H1 (cell line): ENCODE results near the gene SEL1L2. TPM values are rescaled to one million over a fixed set of nuclear protein-coding genes. Genes with fewer than 3 reads are reported as not detected.

Source experiments
- CTCF ChIA-PET: fragments of 300-600 bp; sonication (Branson Sonifier 250); formaldehyde crosslinking; loops from one replicate; lab custom pipeline; 2021; ENCODE audit not compliant: partially characterized antibody; lab: Charles Lee
- POLR2A ChIA-PET: fragments of 300-600 bp; sonication (Branson Sonifier 250); formaldehyde crosslinking; loops from one replicate; lab custom pipeline; 2021; ENCODE audit warnings: inconsistent platforms; ENCODE audit not compliant: partially characterized antibody; lab: Charles Lee
- DNase-seq, 2 experiments: peaks; one replicate each; pipeline versions ENCODE4 v3.0.0 to v3.0.0-alpha.2; 2010 to 2022; ENCODE audit warnings: low spot score in 2 of 2, low read depth in 1 of 2, mixed read lengths in 1 of 2
- FAIRE-seq: peaks from 2 replicates; lab custom pipeline; 2011; peaks lifted over from hg19 to GRCh38; lab: Jason Lieb, UNC
- H2AFZ ChIP-seq: 2 replicates; pipeline ENCODE4 v1.8.1; 2012; ENCODE audit warnings: low read length, inconsistent platforms
- H2AK5ac ChIP-seq: 2 replicates; pipeline ENCODE4 v1.6.1; 2013; ENCODE audit warnings: low read depth, low read length
- H2BK120ac ChIP-seq: replicated peaks from 2 replicates; pipeline ENCODE3; 2013; ENCODE audit warnings: low read depth, low read length, inconsistent platforms
- H2BK12ac ChIP-seq: 2 replicates; pipeline ENCODE4 v1.6.1; 2013; ENCODE audit warnings: low read depth, low read length
- H2BK15ac ChIP-seq: 2 replicates; pipeline ENCODE4 v1.6.1; 2013; ENCODE audit warnings: low read length
- H2BK20ac ChIP-seq: 2 replicates; pipeline ENCODE4 v1.6.1; 2013; ENCODE audit warnings: low read length
- H2BK5ac ChIP-seq: 2 replicates; pipeline ENCODE4 v1.6.1; 2013; ENCODE audit warnings: low read depth, low read length
- H3K14ac ChIP-seq: 2 replicates; pipeline ENCODE4 v1.6.1; 2013; ENCODE audit warnings: inconsistent platforms; ENCODE audit not compliant: insufficient read length
- H3K18ac ChIP-seq: 2 replicates; pipeline ENCODE4 v1.6.1; 2013; ENCODE audit warnings: low read length; ENCODE audit errors: extremely low read depth
- H3K23ac ChIP-seq: 2 replicates; pipeline ENCODE4 v1.6.1; 2013; ENCODE audit warnings: inconsistent platforms; ENCODE audit not compliant: insufficient read length
- H3K23me2 ChIP-seq: 2 replicates; pipeline ENCODE4 v1.6.1; 2013; ENCODE audit warnings: low read depth, low read length
- H3K27ac ChIP-seq: 2 replicates; pipeline ENCODE4 v1.6.1; 2011; ENCODE audit warnings: low read depth, low read length, inconsistent platforms
- H3K27me3 ChIP-seq, 4 experiments: replicated peaks in 1 of 4; 1 replicate in 1 of 4; 2 replicates in 3 of 4; pipeline versions ENCODE4 v1.6.1 to v1.8.1; 2011 to 2013; ENCODE audit warnings: low read length in 3 of 4, mild to moderate bottlenecking in 3 of 4, inconsistent platforms in 2 of 4, mixed read lengths in 2 of 4, moderate library complexity in 1 of 4; ENCODE audit not compliant: control insufficient read depth in 3 of 4, insufficient read depth in 3 of 4; ENCODE audit errors: extremely low read depth in 1 of 4
- H3K36me3 ChIP-seq, 4 experiments: 2 replicates each; pipeline versions ENCODE4 v1.6.1 to v1.8.1; 2011 to 2013; ENCODE audit warnings: mild to moderate bottlenecking in 4 of 4, low read length in 3 of 4, moderate library complexity in 2 of 4, control low read depth in 1 of 4, inconsistent platforms in 1 of 4; ENCODE audit not compliant: insufficient read depth in 4 of 4, control insufficient read depth in 2 of 4
- H3K4ac ChIP-seq: replicated peaks from 2 replicates; pipeline ENCODE3; 2013; ENCODE audit warnings: low read length, low read depth, mixed read lengths, inconsistent platforms; ENCODE audit not compliant: insufficient read length
- H3K4me1 ChIP-seq, 4 experiments: replicated peaks in 1 of 4; 1 replicate in 1 of 4; 2 replicates in 3 of 4; pipeline versions ENCODE4 v1.6.1 to v1.8.1; 2011 to 2013; ENCODE audit warnings: low read length in 3 of 4, inconsistent platforms in 2 of 4, mixed read lengths in 1 of 4; ENCODE audit not compliant: insufficient read depth in 4 of 4, control insufficient read depth in 3 of 4
- H3K4me2 ChIP-seq, 2 experiments: 2 replicates each; pipeline versions ENCODE4 v1.6.1 to v1.8.1; 2011 to 2013; ENCODE audit warnings: low read depth in 2 of 2, low read length in 2 of 2, control low read depth in 1 of 2, inconsistent platforms in 1 of 2, mild to moderate bottlenecking in 1 of 2; ENCODE audit not compliant: insufficient read depth in 1 of 2
- H3K4me3 ChIP-seq, 4 experiments: fragments of 200-600, 300-600 bp in 1 of 4; sonication (generic), shearing (Covaris generic), sonication (Bioruptor Twin) in 1 of 4; 2 replicates each; pipeline versions ENCODE4 v1.5.1 to v1.8.1; 2011 to 2016; ENCODE audit warnings: low read length in 4 of 4, low read depth in 3 of 4, control low read depth in 2 of 4, inconsistent platforms in 2 of 4, mild to moderate bottlenecking in 2 of 4, mixed read lengths in 1 of 4, moderate library complexity in 1 of 4; ENCODE audit not compliant: insufficient read depth in 2 of 4; ENCODE audit errors: extremely low read depth in 1 of 4
- H3K56ac ChIP-seq: replicated peaks from 2 replicates; pipeline ENCODE3; 2013; ENCODE audit warnings: low read depth, mild to moderate bottlenecking, mixed read lengths, low read length, inconsistent platforms; ENCODE audit not compliant: insufficient read length
- H3K79me1 ChIP-seq: 2 replicates; pipeline ENCODE4 v1.6.1; 2013; ENCODE audit warnings: low read depth, low read length, control low read depth
- H3K79me2 ChIP-seq, 2 experiments: 2 replicates each; pipeline versions ENCODE4 v1.6.1 to v1.8.1; 2012 to 2013; ENCODE audit warnings: low read length in 2 of 2, mild to moderate bottlenecking in 2 of 2, inconsistent platforms in 1 of 2; ENCODE audit not compliant: insufficient read depth in 2 of 2, control insufficient read depth in 1 of 2
- H3K9ac ChIP-seq, 4 experiments: replicated peaks in 1 of 4; 1 replicate in 1 of 4; 2 replicates in 3 of 4; pipeline versions ENCODE4 v1.6.1 to v1.8.1; 2011 to 2013; ENCODE audit warnings: low read depth in 3 of 4, low read length in 3 of 4, control low read depth in 2 of 4, mild to moderate bottlenecking in 2 of 4, moderate library complexity in 2 of 4, inconsistent platforms in 1 of 4; ENCODE audit errors: extremely low read depth in 1 of 4
- H3K9me3 ChIP-seq, 2 experiments: 2 replicates each; pipeline versions ENCODE4 v1.6.1 to v1.8.1; 2012 to 2013; ENCODE audit warnings: mild to moderate bottlenecking in 2 of 2, moderate library complexity in 2 of 2, control low read depth in 1 of 2, inconsistent platforms in 1 of 2, low read depth in 1 of 2, low read length in 1 of 2, mixed read lengths in 1 of 2; ENCODE audit not compliant: insufficient read depth in 2 of 2
- H4K20me1 ChIP-seq, 2 experiments: replicated peaks in 1 of 2; 2 replicates each; pipeline versions ENCODE3 to v1.8.1; 2011 to 2013; ENCODE audit warnings: inconsistent platforms in 2 of 2, low read length in 2 of 2, mild to moderate bottlenecking in 1 of 2; ENCODE audit not compliant: insufficient read depth in 2 of 2, control insufficient read depth in 1 of 2
- H4K5ac ChIP-seq: 2 replicates; pipeline ENCODE4 v1.6.1; 2013; ENCODE audit warnings: low read length, low read depth, mixed read lengths, inconsistent platforms; ENCODE audit not compliant: insufficient read length
- H4K8ac ChIP-seq: 2 replicates; pipeline ENCODE4 v1.8.0; 2013; ENCODE audit warnings: mild to moderate bottlenecking, moderate library complexity, low read length, inconsistent platforms; ENCODE audit not compliant: insufficient read depth; ENCODE audit errors: extremely low read depth
- H4K91ac ChIP-seq: replicated peaks from 2 replicates; pipeline ENCODE3; 2013; ENCODE audit warnings: low read length, mixed read lengths, inconsistent platforms; ENCODE audit not compliant: insufficient read length
- BCL11A ChIP-seq, 2 experiments: IDR thresholded peaks; one replicate each; pipeline ENCODE4 v1.6.1; 2011; ENCODE audit warnings: low read depth in 2 of 2, low read length in 2 of 2, mild to moderate bottlenecking in 2 of 2
- BRCA1 ChIP-seq: IDR thresholded peaks from 2 replicates; pipeline ENCODE4 v1.6.1; 2012; ENCODE audit warnings: low read depth, low read length, improper control_type of control experiment
- CBX8 ChIP-seq: fragments of 300-800, 300-1000 bp; sonication (generic); IDR thresholded peaks from 2 replicates; pipeline ENCODE4 v1.7.1; 2016; ENCODE audit warnings: low read depth, low read length, borderline replicate concordance
- CEBPB ChIP-seq: IDR thresholded peaks from 2 replicates; pipeline ENCODE4 v1.6.1; 2012; ENCODE audit warnings: low read depth, low read length
- CREB1 ChIP-seq: IDR thresholded peaks from 2 replicates; pipeline ENCODE4 v1.6.1; 2012; ENCODE audit warnings: inconsistent platforms
- CTBP2 ChIP-seq: IDR thresholded peaks from 2 replicates; pipeline ENCODE4 v1.7.0; 2011; ENCODE audit warnings: borderline replicate concordance, mild to moderate bottlenecking, moderate library complexity, mixed read lengths, low read length; ENCODE audit not compliant: insufficient read depth, insufficient read length
- EP300 ChIP-seq, 2 experiments: IDR thresholded peaks; 1 replicate in 1 of 2; 2 replicates in 1 of 2; pipeline ENCODE4 v1.6.1; 2011 to 2012; ENCODE audit warnings: low read depth in 2 of 2, low read length in 2 of 2, mild to moderate bottlenecking in 2 of 2, borderline replicate concordance in 1 of 2, inconsistent platforms in 1 of 2, moderate library complexity in 1 of 2
- EZH2 ChIP-seq: fragments of 200-600 bp; sonication (generic); IDR thresholded peaks from 2 replicates; pipeline ENCODE4 v1.7.1; 2012; ENCODE audit warnings: low read depth, mild to moderate bottlenecking, moderate library complexity, low read length, inconsistent platforms; ENCODE audit not compliant: severe bottlenecking
- FOSL1 ChIP-seq: IDR thresholded peaks from 2 replicates; pipeline ENCODE4 v1.6.1; 2011; ENCODE audit warnings: mild to moderate bottlenecking, low read depth, low read length, moderate library complexity; ENCODE audit not compliant: insufficient read depth
- GABPA ChIP-seq: IDR thresholded peaks from 2 replicates; pipeline ENCODE4 v1.6.1; 2011; ENCODE audit warnings: mild to moderate bottlenecking, low read length, moderate library complexity, borderline replicate concordance; ENCODE audit not compliant: insufficient read depth
- HDAC6 ChIP-seq: IDR thresholded peaks from one replicate; pipeline ENCODE4 v1.7.1; 2012; ENCODE audit warnings: low read depth, mild to moderate bottlenecking, inconsistent platforms, low read length, moderate library complexity
- POU5F1 ChIP-seq: IDR thresholded peaks from 2 replicates; pipeline ENCODE4 v1.6.1; 2011; ENCODE audit warnings: low read depth, mild to moderate bottlenecking, low read length, moderate library complexity
- RBBP5 ChIP-seq: IDR thresholded peaks from 2 replicates; pipeline ENCODE4 v1.7.1; 2012; ENCODE audit warnings: low read depth, mild to moderate bottlenecking, inconsistent platforms, low read length, moderate library complexity, borderline replicate concordance
- RFX5 ChIP-seq: IDR thresholded peaks from 2 replicates; pipeline ENCODE4 v1.6.1; 2011; ENCODE audit warnings: low read depth, low read length, improper control_type of control experiment, borderline replicate concordance
- TAF1 ChIP-seq: IDR thresholded peaks from 2 replicates; pipeline ENCODE4 v1.6.1; 2011; ENCODE audit warnings: mild to moderate bottlenecking, low read depth, low read length
- WGBS, 2 experiments: shearing (Covaris generic) in 1 of 2; methylation state at CpG; one replicate each; pipeline versions ENCODE4 v1.1.6 to v1.1.7; 2013 to 2015; ENCODE audit warnings: low lambda C conversion rate in 2 of 2, mixed read lengths in 2 of 2, inconsistent platforms in 1 of 2, low coverage in 1 of 2, missing lambda C conversion rate in 1 of 2; ENCODE audit not compliant: insufficient replicate concordance in 2 of 2, insufficient coverage in 1 of 2, insufficient read length in 1 of 2; ENCODE audit errors: extremely low coverage in 1 of 2, missing lambda C conversion rate in 1 of 2; 5-methylcytosine and 5-hydroxymethylcytosine counted together
- polyA plus RNA-seq, 7 experiments: library from polyadenylated mRNA; depleted of rRNA in 3 of 7; stranded (reverse) in 5 of 7; unstranded in 2 of 7; fragments of >200 nt in 5 of 7; fragments of 200-250 nt in 2 of 7; gene quantifications; 1 replicate in 5 of 7; 2 replicates in 1 of 7; 4 replicates in 1 of 7; pipeline versions ENCODE4 v1.2.1 to v1.2.3, GENCODE V29; 2011 to 2013; ENCODE audit warnings: missing spikeins in 2 of 7, mixed read lengths in 2 of 7
- total RNA-seq: library from RNA; stranded (reverse); fragmentation: NEBNext Ultra II Directional; extraction: Animal tissue kit (Norgen Biotek cat#: 25700); gene quantifications from 2 replicates; pipeline ENCODE4 v1.2.1, GENCODE V29; 2021

The SEL1L2 gene
- total and polyA plus RNA-seq, 2 of the 8 experiments (the other 6 are each of a cell fraction or from before 2014, with no cell fraction given): not detected

GRCh38 chr20:13878566-13878965 is 111.8 kb downstream of the SEL1L2 start:
- Histone ChIP-seq H2BK5ac (no peak overlapping the region), H3K4me2 (no peak overlapping the region), H3K9ac (no peak overlapping the region), H3K23me2 (peaks cover 2% of the 10 kb centered on the region; the same call in 1 of the 2 replicates), H3K79me2 (no peaks in the 10 kb centered on the region), H3K4me1 (peaks cover 6 to 18% (median 17%) of the 10 kb centered on the region in 4 experiments), H3K9me3 (no peaks in the 10 kb centered on the region), H3K27ac (no peak overlapping the region), H2BK12ac (no peak overlapping the region), H3K56ac (no peak overlapping the region), H3K4me3 (no peak overlapping the region), H4K5ac (no peak overlapping the region), H3K36me3 (no peaks in the 10 kb centered on the region), H3K23ac (no peak overlapping the region), H4K8ac (no peak overlapping the region), H2BK120ac (no peak overlapping the region), H2BK20ac (no peak overlapping the region; the same call in 1 of the 2 replicates), H3K4ac (no peak overlapping the region), H4K20me1 (no peaks in the 10 kb centered on the region), H2BK15ac (no peak overlapping the region), H2AFZ (no peak overlapping the region), H4K91ac (no peak overlapping the region), H3K79me1 (no peaks in the 10 kb centered on the region), H3K14ac (no peak overlapping the region), H2AK5ac (no peak overlapping the region), H3K18ac (no peak overlapping the region), H3K27me3 (no peaks in the 10 kb centered on the region)
- no peak for DNase-seq
- no peak for FAIRE-seq
- 94% methylated on average over 2 of the region's 2 CpGs; no CpG with 5 or more reads in 1 of the 2 experiments for WGBS, 2 experiments
- CTCF ChIA-PET: interaction anchor here (0.7 kb wide), 1 partner anchor 67 kb away, joined by 3 read pairs; no protein-coding TSS in a partner anchor
- POLR2A ChIA-PET: no interaction called here
- TF ChIP-seq GABPA (no peak), CBX8 (no peak), RBBP5 (no peak), CREB1 (no peak), BCL11A (IDR thresholded peaks at IDR 0.05; ENCODE audit: low read depth in 2 of 2, low read length in 2 of 2) (no peak), HDAC6 (no peak), TAF1 (no peak), CTBP2 (no peak), EP300 (IDR thresholded peaks at IDR 0.05; ENCODE audit: borderline replicate concordance in 1 of 2, low read depth in 2 of 2, low read length in 2 of 2) (no peak), POU5F1 (no peak), FOSL1 (no peak), EZH2 (no peak), BRCA1 (no peak), RFX5 (no peak), CEBPB (no peak)
